HG02981 (cell line): ENCODE measurements around the gene TRPM4.
"Not testable (repeated sequence)": the region's sequence is repeated elsewhere in the genome, so short reads cannot be mapped to it uniquely, and the experiment has no call there.

ENCODE experiments used
- ATAC-seq: cut with Tn5 transposase; IDR thresholded peaks from one replicate; pipeline ENCODE4 v1.9.1; 2021; ENCODE audit warnings: mild to moderate bottlenecking, moderate library complexity; ENCODE audit not compliant: unreplicated experiment

TRPM4 gene

GRCh38 chr19:49186108-49186507 lies 28.5 kb downstream of the TRPM4 start:
- ATAC-seq, result no peak

- no peak for ATAC-seq
These were observed 31.1 kb downstream of the TRPM4 start for GRCh38 chr19:49188626-49189200.

- ATAC-seq, result no peak
These were observed 31.7 kb downstream of the TRPM4 start for GRCh38 chr19:49189259-49189658.

GRCh38 chr19:49190781-49191180 lies 33.2 kb downstream of the TRPM4 start:
- no peak for ATAC-seq

GRCh38 chr19:49193822-49194394 lies 36.3 kb downstream of the TRPM4 start:
- ATAC-seq, result no peak

- no peak for ATAC-seq
These were observed 36.8 kb downstream of the TRPM4 start for GRCh38 chr19:49194408-49194807.

GRCh38 chr19:49196527-49197240 lies 39.1 kb downstream of the TRPM4 start:
- no peak for ATAC-seq

GRCh38 chr19:49200238-49200862 lies 42.8 kb downstream of the TRPM4 start:
- no peak for ATAC-seq

- ATAC-seq, result no peak
These were observed 43.5 kb downstream of the TRPM4 start for GRCh38 chr19:49201042-49201441.

GRCh38 chr19:49205114-49205513 lies 47.5 kb downstream of the TRPM4 start:
- no peak for ATAC-seq

GRCh38 chr19:49209502-49209901 lies 51.9 kb downstream of the TRPM4 start:
- ATAC-seq, result not testable (repeated sequence)

- no peak for ATAC-seq
These were observed 52.7 kb downstream of the TRPM4 start for GRCh38 chr19:49210108-49210900.

- ATAC-seq, result no peak
These were observed 53.4 kb downstream of the TRPM4 start for GRCh38 chr19:49210901-49211451.

GRCh38 chr19:49212016-49212701 lies 54.6 kb downstream of the TRPM4 start:
- no peak for ATAC-seq

GRCh38 chr19:49213791-49214190 lies 56.2 kb downstream of the TRPM4 start:
- ATAC-seq, result no peak

- ATAC-seq, result no peak
These were observed 57.1 kb downstream of the TRPM4 start for GRCh38 chr19:49214701-49215100.

- ATAC-seq, result no peak
These were observed 58.5 kb downstream of the TRPM4 start for GRCh38 chr19:49216071-49216470.

- ATAC-seq, result no peak
These were observed 59.8 kb downstream of the TRPM4 start for GRCh38 chr19:49217382-49217781.

- no peak for ATAC-seq
These were observed 64.4 kb downstream of the TRPM4 start for GRCh38 chr19:49222011-49222410.

GRCh38 chr19:49222528-49222927 lies 64.9 kb downstream of the TRPM4 start:
- no peak for ATAC-seq
